GM10266 (cell line): ENCODE measurements around the gene KCNE1.

ENCODE experiments used
- DNase-seq: peaks from one replicate; pipeline ENCODE4 v3.0.0; 2012; ENCODE audit errors: extremely low spot score
- TF ChIP-seq, protein P1 (sequence below): IDR thresholded peaks from 2 replicates; pipeline ENCODE4 v1.5.1; 2012; ENCODE audit warnings: mild to moderate bottlenecking, low read depth; ENCODE audit not compliant: control insufficient read depth, insufficient read depth; ENCODE audit errors: missing control alignments

The KCNE1 gene

DNA sequence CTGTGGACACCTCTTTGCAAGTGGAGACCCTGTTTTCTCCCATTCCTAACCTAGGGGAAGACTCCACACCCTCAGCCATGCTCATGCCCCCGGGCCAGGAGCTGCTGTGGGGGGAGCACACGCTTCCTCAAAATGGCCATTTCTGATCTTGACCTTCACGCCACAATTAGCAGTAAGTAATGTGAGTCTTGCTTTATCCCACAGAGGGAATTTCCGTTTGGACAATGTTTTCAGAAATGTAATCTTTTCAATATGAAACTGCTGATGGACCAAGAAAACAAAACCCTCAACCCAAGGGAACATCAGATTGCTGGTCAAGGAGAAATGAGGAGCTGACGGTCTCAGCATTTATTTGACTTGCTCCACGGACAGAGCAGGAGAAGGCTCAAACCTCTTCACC, 8.3 kb upstream of the KCNE1 start:
- TF ChIP-seq, protein P1, sequence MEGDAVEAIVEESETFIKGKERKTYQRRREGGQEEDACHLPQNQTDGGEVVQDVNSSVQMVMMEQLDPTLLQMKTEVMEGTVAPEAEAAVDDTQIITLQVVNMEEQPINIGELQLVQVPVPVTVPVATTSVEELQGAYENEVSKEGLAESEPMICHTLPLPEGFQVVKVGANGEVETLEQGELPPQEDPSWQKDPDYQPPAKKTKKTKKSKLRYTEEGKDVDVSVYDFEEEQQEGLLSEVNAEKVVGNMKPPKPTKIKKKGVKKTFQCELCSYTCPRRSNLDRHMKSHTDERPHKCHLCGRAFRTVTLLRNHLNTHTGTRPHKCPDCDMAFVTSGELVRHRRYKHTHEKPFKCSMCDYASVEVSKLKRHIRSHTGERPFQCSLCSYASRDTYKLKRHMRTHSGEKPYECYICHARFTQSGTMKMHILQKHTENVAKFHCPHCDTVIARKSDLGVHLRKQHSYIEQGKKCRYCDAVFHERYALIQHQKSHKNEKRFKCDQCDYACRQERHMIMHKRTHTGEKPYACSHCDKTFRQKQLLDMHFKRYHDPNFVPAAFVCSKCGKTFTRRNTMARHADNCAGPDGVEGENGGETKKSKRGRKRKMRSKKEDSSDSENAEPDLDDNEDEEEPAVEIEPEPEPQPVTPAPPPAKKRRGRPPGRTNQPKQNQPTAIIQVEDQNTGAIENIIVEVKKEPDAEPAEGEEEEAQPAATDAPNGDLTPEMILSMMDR, result no peak
- no peak for DNase-seq

DNA sequence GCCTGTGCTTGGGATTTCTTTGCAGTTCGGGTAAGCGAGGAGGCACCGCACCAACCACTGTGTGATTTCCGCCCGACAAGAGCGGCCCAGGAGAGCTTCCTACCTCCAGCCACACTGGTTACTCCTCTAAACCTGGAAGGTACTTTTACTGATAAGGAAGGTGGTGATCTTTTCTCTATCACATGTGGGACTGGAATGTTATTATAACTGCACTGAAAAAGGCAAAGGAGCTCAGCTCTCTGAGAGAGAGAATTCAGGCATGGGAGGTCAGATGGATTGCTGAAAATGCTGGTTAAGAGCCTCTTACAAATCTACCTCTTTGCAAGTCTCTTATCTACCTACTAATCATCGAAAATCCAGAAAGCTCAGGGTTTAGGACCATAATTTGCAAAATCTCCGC, 7.7 kb upstream of the KCNE1 start:
- DNase-seq, result no peak
- TF ChIP-seq, protein P1, result no peak

DNA sequence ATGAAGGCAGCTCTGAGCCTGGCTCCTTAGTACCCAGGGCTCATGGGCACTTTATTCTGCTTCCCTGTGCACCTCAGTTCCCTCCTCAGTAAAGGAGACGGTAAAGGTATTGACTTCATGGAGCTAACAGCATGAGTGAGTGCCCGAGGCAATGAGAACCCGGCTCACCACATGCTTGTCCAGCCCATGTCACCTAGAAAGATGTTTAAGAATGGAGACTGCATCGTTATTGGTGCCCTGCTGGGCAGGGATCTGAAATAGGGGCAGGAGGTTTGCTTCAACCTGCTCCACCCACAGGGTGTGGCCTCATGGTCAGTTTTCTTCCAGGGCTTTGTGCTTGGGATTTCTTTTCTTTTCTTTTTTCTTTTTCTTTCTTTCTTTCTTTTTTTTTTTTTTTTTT, 7.0 kb upstream of the KCNE1 start:
- TF ChIP-seq, protein P1, result no peak

DNA sequence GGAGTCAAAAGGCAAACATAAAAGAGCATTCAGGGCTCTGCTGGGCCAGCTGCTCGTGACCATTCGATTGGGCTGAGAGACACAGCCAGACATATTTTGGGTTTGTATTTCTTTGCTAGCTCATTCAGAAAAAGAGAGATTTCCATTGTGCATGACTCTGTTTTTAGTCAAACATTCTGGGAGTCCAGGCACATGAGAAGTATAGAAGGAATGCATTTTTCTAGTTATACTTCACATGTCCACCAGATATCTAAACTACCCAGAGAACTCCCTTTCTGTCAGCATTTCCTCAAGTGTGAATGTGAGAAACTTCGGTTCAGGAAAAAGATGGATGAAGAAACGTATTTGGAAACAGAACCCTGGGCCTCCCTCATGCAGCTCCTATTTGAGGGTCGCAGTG, 6.3 kb upstream of the KCNE1 start:
- TF ChIP-seq, protein P1, result no peak
- DNase-seq, result no peak

More for the DNA sequence above, 7.0 kb upstream of the KCNE1 start:
- no peak for DNase-seq

DNA sequence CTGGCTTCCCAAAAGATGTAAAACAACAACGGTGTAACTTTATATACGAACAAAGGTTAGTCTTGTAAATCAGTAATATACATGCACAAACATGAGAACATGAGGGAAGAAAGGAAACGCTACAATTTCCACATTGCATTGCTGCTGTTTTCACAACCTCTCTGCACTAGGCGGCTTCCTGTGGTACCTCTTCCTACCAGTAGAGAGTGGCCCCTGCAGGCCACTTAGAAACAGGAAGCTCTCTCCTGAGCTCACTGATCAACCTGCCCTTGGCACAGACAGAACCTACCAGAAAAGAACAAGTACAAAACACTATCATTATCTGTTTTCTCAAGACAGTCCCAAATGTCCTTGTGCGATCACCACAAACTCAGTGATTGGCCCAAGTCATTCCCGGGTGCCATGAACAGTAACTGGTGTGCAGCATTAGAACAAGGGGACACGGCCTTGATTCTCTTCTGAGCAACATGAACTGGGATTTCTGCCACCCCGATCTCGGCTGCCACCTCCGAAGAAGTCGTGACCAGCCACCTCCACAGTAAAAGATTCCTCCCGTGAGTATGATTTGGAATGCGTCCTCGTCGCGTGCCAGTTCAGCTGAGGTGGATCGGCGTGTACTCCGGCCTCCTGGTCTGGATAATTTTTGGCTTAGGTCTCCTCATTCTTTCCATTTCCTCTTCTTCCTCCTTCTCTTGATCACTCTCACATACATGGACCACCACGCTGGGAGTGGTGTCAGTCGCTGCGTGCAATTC, 5.7 kb upstream of the KCNE1 start:
- TF ChIP-seq, protein P1, result peak; percentile 24
- DNase-seq, result no peak

DNA sequence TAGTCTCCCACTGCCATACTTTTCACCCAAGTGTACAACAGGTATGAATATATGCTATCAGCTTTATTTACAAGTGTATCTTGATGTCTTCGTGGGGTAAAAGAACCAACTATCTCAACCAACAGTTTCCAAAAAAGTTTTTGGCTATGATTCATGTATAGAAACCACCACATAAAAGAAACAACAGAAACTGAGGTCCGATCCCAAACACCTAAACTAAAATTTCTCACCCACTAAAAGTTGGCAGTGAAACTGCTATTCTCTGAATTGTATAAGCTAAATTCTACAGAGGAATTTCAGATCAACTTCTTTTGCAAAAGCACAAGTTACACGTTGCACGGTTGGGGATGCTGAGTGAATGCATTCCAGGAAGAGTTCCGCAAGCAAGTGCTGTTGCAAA, 5.0 kb upstream of the KCNE1 start:
- TF ChIP-seq, protein P1, result no peak
- DNase-seq, result no peak

DNA sequence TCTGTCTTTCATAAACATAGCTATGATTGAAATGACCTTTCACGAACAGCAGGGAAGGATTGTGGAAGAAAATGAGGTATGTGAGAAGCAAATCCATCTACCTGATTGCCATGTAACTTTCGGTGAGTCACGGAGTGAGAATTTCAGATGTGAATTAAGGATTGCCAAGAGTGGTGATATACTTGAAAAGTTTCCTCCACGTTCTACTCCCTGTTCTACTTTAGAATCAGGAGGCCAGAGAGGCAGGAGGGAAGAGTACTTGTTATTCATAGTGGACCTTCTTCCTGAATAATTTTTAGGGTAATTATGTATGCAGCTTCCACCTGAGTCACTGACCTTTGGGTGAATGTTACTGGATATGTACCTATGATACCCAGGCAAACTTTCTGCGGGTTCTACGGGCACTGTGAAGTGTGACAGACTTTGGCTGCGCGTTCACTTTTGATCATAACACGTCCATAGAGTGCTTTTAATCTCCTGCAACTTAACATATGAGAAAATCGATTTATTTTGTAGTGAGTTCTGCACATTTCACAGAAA, 2.6 kb upstream of the KCNE1 start:
- no peak for DNase-seq
- TF ChIP-seq, protein P1, result no peak
